H1 (cell line): ENCODE data around the gene RTN3. TPM values are rescaled to one million over a fixed set of nuclear protein-coding genes. Genes with fewer than 3 reads are reported as not detected.

Experiments used
- CTCF ChIA-PET: fragments of 300-600 bp; sonication (Branson Sonifier 250); formaldehyde crosslinking; loops from one replicate; lab custom pipeline; 2021; ENCODE audit not compliant: partially characterized antibody; lab: Charles Lee
- POLR2A ChIA-PET: fragments of 300-600 bp; sonication (Branson Sonifier 250); formaldehyde crosslinking; loops from one replicate; lab custom pipeline; 2021; ENCODE audit warnings: inconsistent platforms; ENCODE audit not compliant: partially characterized antibody; lab: Charles Lee
- DNase-seq, 2 experiments: peaks; one replicate each; pipeline versions ENCODE4 v3.0.0 to v3.0.0-alpha.2; 2010 to 2022; ENCODE audit warnings: low spot score in 2 of 2, low read depth in 1 of 2, mixed read lengths in 1 of 2
- FAIRE-seq: peaks from 2 replicates; lab custom pipeline; 2011; peaks lifted over from hg19 to GRCh38; lab: Jason Lieb, UNC
- H2AFZ ChIP-seq: 2 replicates; pipeline ENCODE4 v1.8.1; 2012; ENCODE audit warnings: low read length, inconsistent platforms
- H2AK5ac ChIP-seq: 2 replicates; pipeline ENCODE4 v1.6.1; 2013; ENCODE audit warnings: low read depth, low read length
- H2BK120ac ChIP-seq: replicated peaks from 2 replicates; pipeline ENCODE3; 2013; ENCODE audit warnings: low read depth, low read length, inconsistent platforms
- H2BK12ac ChIP-seq: 2 replicates; pipeline ENCODE4 v1.6.1; 2013; ENCODE audit warnings: low read depth, low read length
- H2BK15ac ChIP-seq: 2 replicates; pipeline ENCODE4 v1.6.1; 2013; ENCODE audit warnings: low read length
- H2BK20ac ChIP-seq: 2 replicates; pipeline ENCODE4 v1.6.1; 2013; ENCODE audit warnings: low read length
- H2BK5ac ChIP-seq: 2 replicates; pipeline ENCODE4 v1.6.1; 2013; ENCODE audit warnings: low read depth, low read length
- H3K14ac ChIP-seq: 2 replicates; pipeline ENCODE4 v1.6.1; 2013; ENCODE audit warnings: inconsistent platforms; ENCODE audit not compliant: insufficient read length
- H3K18ac ChIP-seq: 2 replicates; pipeline ENCODE4 v1.6.1; 2013; ENCODE audit warnings: low read length; ENCODE audit errors: extremely low read depth
- H3K23ac ChIP-seq: 2 replicates; pipeline ENCODE4 v1.6.1; 2013; ENCODE audit warnings: inconsistent platforms; ENCODE audit not compliant: insufficient read length
- H3K23me2 ChIP-seq: 2 replicates; pipeline ENCODE4 v1.6.1; 2013; ENCODE audit warnings: low read depth, low read length
- H3K27ac ChIP-seq: 2 replicates; pipeline ENCODE4 v1.6.1; 2011; ENCODE audit warnings: low read depth, low read length, inconsistent platforms
- H3K27me3 ChIP-seq, 4 experiments: replicated peaks in 1 of 4; 1 replicate in 1 of 4; 2 replicates in 3 of 4; pipeline versions ENCODE4 v1.6.1 to v1.8.1; 2011 to 2013; ENCODE audit warnings: low read length in 3 of 4, mild to moderate bottlenecking in 3 of 4, inconsistent platforms in 2 of 4, mixed read lengths in 2 of 4, moderate library complexity in 1 of 4; ENCODE audit not compliant: control insufficient read depth in 3 of 4, insufficient read depth in 3 of 4; ENCODE audit errors: extremely low read depth in 1 of 4
- H3K36me3 ChIP-seq, 4 experiments: 2 replicates each; pipeline versions ENCODE4 v1.6.1 to v1.8.1; 2011 to 2013; ENCODE audit warnings: mild to moderate bottlenecking in 4 of 4, low read length in 3 of 4, moderate library complexity in 2 of 4, control low read depth in 1 of 4, inconsistent platforms in 1 of 4; ENCODE audit not compliant: insufficient read depth in 4 of 4, control insufficient read depth in 2 of 4
- H3K4ac ChIP-seq: replicated peaks from 2 replicates; pipeline ENCODE3; 2013; ENCODE audit warnings: low read length, low read depth, mixed read lengths, inconsistent platforms; ENCODE audit not compliant: insufficient read length
- H3K4me1 ChIP-seq, 4 experiments: replicated peaks in 1 of 4; 1 replicate in 1 of 4; 2 replicates in 3 of 4; pipeline versions ENCODE4 v1.6.1 to v1.8.1; 2011 to 2013; ENCODE audit warnings: low read length in 3 of 4, inconsistent platforms in 2 of 4, mixed read lengths in 1 of 4; ENCODE audit not compliant: insufficient read depth in 4 of 4, control insufficient read depth in 3 of 4
- H3K4me2 ChIP-seq, 2 experiments: 2 replicates each; pipeline versions ENCODE4 v1.6.1 to v1.8.1; 2011 to 2013; ENCODE audit warnings: low read depth in 2 of 2, low read length in 2 of 2, control low read depth in 1 of 2, inconsistent platforms in 1 of 2, mild to moderate bottlenecking in 1 of 2; ENCODE audit not compliant: insufficient read depth in 1 of 2
- H3K4me3 ChIP-seq, 4 experiments: fragments of 200-600, 300-600 bp in 1 of 4; sonication (generic), shearing (Covaris generic), sonication (Bioruptor Twin) in 1 of 4; 2 replicates each; pipeline versions ENCODE4 v1.5.1 to v1.8.1; 2011 to 2016; ENCODE audit warnings: low read length in 4 of 4, low read depth in 3 of 4, control low read depth in 2 of 4, inconsistent platforms in 2 of 4, mild to moderate bottlenecking in 2 of 4, mixed read lengths in 1 of 4, moderate library complexity in 1 of 4; ENCODE audit not compliant: insufficient read depth in 2 of 4; ENCODE audit errors: extremely low read depth in 1 of 4
- H3K56ac ChIP-seq: replicated peaks from 2 replicates; pipeline ENCODE3; 2013; ENCODE audit warnings: low read depth, mild to moderate bottlenecking, mixed read lengths, low read length, inconsistent platforms; ENCODE audit not compliant: insufficient read length
- H3K79me1 ChIP-seq: 2 replicates; pipeline ENCODE4 v1.6.1; 2013; ENCODE audit warnings: low read depth, low read length, control low read depth
- H3K79me2 ChIP-seq, 2 experiments: 2 replicates each; pipeline versions ENCODE4 v1.6.1 to v1.8.1; 2012 to 2013; ENCODE audit warnings: low read length in 2 of 2, mild to moderate bottlenecking in 2 of 2, inconsistent platforms in 1 of 2; ENCODE audit not compliant: insufficient read depth in 2 of 2, control insufficient read depth in 1 of 2
- H3K9ac ChIP-seq, 4 experiments: replicated peaks in 1 of 4; 1 replicate in 1 of 4; 2 replicates in 3 of 4; pipeline versions ENCODE4 v1.6.1 to v1.8.1; 2011 to 2013; ENCODE audit warnings: low read depth in 3 of 4, low read length in 3 of 4, control low read depth in 2 of 4, mild to moderate bottlenecking in 2 of 4, moderate library complexity in 2 of 4, inconsistent platforms in 1 of 4; ENCODE audit errors: extremely low read depth in 1 of 4
- H3K9me3 ChIP-seq, 2 experiments: 2 replicates each; pipeline versions ENCODE4 v1.6.1 to v1.8.1; 2012 to 2013; ENCODE audit warnings: mild to moderate bottlenecking in 2 of 2, moderate library complexity in 2 of 2, control low read depth in 1 of 2, inconsistent platforms in 1 of 2, low read depth in 1 of 2, low read length in 1 of 2, mixed read lengths in 1 of 2; ENCODE audit not compliant: insufficient read depth in 2 of 2
- H4K20me1 ChIP-seq, 2 experiments: replicated peaks in 1 of 2; 2 replicates each; pipeline versions ENCODE3 to v1.8.1; 2011 to 2013; ENCODE audit warnings: inconsistent platforms in 2 of 2, low read length in 2 of 2, mild to moderate bottlenecking in 1 of 2; ENCODE audit not compliant: insufficient read depth in 2 of 2, control insufficient read depth in 1 of 2
- H4K5ac ChIP-seq: 2 replicates; pipeline ENCODE4 v1.6.1; 2013; ENCODE audit warnings: low read length, low read depth, mixed read lengths, inconsistent platforms; ENCODE audit not compliant: insufficient read length
- H4K8ac ChIP-seq: 2 replicates; pipeline ENCODE4 v1.8.0; 2013; ENCODE audit warnings: mild to moderate bottlenecking, moderate library complexity, low read length, inconsistent platforms; ENCODE audit not compliant: insufficient read depth; ENCODE audit errors: extremely low read depth
- H4K91ac ChIP-seq: replicated peaks from 2 replicates; pipeline ENCODE3; 2013; ENCODE audit warnings: low read length, mixed read lengths, inconsistent platforms; ENCODE audit not compliant: insufficient read length
- CREB1 ChIP-seq: IDR thresholded peaks from 2 replicates; pipeline ENCODE4 v1.6.1; 2012; ENCODE audit warnings: inconsistent platforms
- HDAC6 ChIP-seq: IDR thresholded peaks from one replicate; pipeline ENCODE4 v1.7.1; 2012; ENCODE audit warnings: low read depth, mild to moderate bottlenecking, inconsistent platforms, low read length, moderate library complexity
- NANOG ChIP-seq: IDR thresholded peaks from 2 replicates; pipeline ENCODE4 v1.6.1; 2011; ENCODE audit warnings: low read length, low read depth, mild to moderate bottlenecking, inconsistent platforms; ENCODE audit not compliant: insufficient read depth, poor library complexity, severe bottlenecking
- NRF1 ChIP-seq: IDR thresholded peaks from 2 replicates; pipeline ENCODE4 v1.6.1; 2011; ENCODE audit warnings: mild to moderate bottlenecking, low read depth, low read length, improper control_type of control experiment
- RBBP5 ChIP-seq: IDR thresholded peaks from 2 replicates; pipeline ENCODE4 v1.7.1; 2012; ENCODE audit warnings: low read depth, mild to moderate bottlenecking, inconsistent platforms, low read length, moderate library complexity, borderline replicate concordance
- SIN3A ChIP-seq, 2 experiments: IDR thresholded peaks in 1 of 2; conservative IDR thresholded peaks in 1 of 2; 2 replicates each; pipeline ENCODE4 v1.6.1; 2011 to 2012; ENCODE audit warnings: low read length in 2 of 2, improper control_type of control experiment in 1 of 2, low read depth in 1 of 2, mild to moderate bottlenecking in 1 of 2
- SP1 ChIP-seq: IDR thresholded peaks from 2 replicates; pipeline ENCODE4 v1.6.1; 2011; ENCODE audit warnings: low read depth, low read length
- TAF1 ChIP-seq: IDR thresholded peaks from 2 replicates; pipeline ENCODE4 v1.6.1; 2011; ENCODE audit warnings: mild to moderate bottlenecking, low read depth, low read length
- YY1 ChIP-seq: IDR thresholded peaks from 2 replicates; pipeline ENCODE4 v1.6.1; 2011; ENCODE audit warnings: low read depth, mild to moderate bottlenecking, low read length
- WGBS, 2 experiments: shearing (Covaris generic) in 1 of 2; methylation state at CpG; one replicate each; pipeline versions ENCODE4 v1.1.6 to v1.1.7; 2013 to 2015; ENCODE audit warnings: low lambda C conversion rate in 2 of 2, mixed read lengths in 2 of 2, inconsistent platforms in 1 of 2, low coverage in 1 of 2, missing lambda C conversion rate in 1 of 2; ENCODE audit not compliant: insufficient replicate concordance in 2 of 2, insufficient coverage in 1 of 2, insufficient read length in 1 of 2; ENCODE audit errors: extremely low coverage in 1 of 2, missing lambda C conversion rate in 1 of 2; 5-methylcytosine and 5-hydroxymethylcytosine counted together
- polyA plus RNA-seq, 7 experiments: library from polyadenylated mRNA; depleted of rRNA in 3 of 7; stranded (reverse) in 5 of 7; unstranded in 2 of 7; fragments of >200 nt in 5 of 7; fragments of 200-250 nt in 2 of 7; gene quantifications; 1 replicate in 5 of 7; 2 replicates in 1 of 7; 4 replicates in 1 of 7; pipeline versions ENCODE4 v1.2.1 to v1.2.3, GENCODE V29; 2011 to 2013; ENCODE audit warnings: missing spikeins in 2 of 7, mixed read lengths in 2 of 7
- total RNA-seq: library from RNA; stranded (reverse); fragmentation: NEBNext Ultra II Directional; extraction: Animal tissue kit (Norgen Biotek cat#: 25700); gene quantifications from 2 replicates; pipeline ENCODE4 v1.2.1, GENCODE V29; 2021
- TF ChIP-seq, protein P1 (sequence below): IDR thresholded peaks from 2 replicates; pipeline ENCODE4 v1.6.1; 2011; ENCODE audit warnings: low read depth, mild to moderate bottlenecking, low read length; ENCODE audit not compliant: insufficient read depth

Gene RTN3
- total and polyA plus RNA-seq, 2 of the 8 experiments (the other 6 are each of a cell fraction or from before 2014, with no cell fraction given): 160 to 203 TPM

DNA sequence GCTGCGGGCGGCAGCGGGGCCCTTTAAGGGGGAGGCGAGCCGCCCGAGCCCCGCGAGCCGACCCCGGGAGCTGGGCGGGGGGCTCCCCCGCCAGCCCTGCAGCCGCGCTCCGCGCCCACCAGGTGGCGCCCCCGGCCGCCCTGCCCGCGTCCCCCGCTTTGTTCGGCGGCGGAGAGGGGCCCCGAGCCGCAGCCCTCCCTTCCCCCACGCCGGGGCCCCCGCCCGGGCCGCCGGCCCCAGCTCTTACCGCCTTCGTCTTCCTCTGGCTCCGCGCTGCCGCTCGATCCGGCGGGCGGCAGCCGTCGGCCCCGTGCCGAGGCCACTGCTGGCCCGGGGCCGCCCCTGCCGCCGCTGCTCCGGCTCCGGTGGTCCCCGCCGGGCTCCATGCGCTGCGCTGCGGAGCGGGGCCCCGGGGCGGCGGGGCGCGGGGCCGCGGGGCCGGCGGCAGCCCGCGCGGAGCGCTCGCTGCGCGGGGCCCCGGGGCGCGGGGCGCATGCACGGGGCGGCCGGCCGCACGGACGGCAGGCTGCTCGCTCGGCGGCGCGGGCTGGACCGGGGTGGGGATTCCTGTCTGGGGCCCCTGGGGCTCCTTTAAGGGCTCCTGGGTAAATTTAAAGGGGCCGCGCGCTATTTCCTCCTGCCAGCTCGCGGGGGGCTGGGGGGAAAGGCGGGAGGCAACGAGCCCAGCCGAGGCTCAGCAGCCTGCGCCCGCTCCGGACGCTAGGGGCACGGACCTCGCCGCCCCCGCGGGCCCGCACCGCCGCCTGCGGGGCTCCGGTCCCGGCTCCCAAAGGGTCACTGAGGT lies 87.1 kb downstream of the RTN3 start, which contains the start of gene ZFTA:
Gene ZFTA (minus strand): TSS at position 539 of the 805 bp plus-strand sequence. CDS start 153 bp downstream, at position 386.
- Histone ChIP-seq H2BK120ac (no peak within 1 kb of the TSS), H3K4ac (peak within 1 kb of the TSS; percentile 47), H3K27me3 (peaks cover 0 to 16% (median 13%) of the 10 kb centered on the region in 4 experiments; a peak in 6 of 7 replicates), H3K23me2 (peaks cover 11% of the 10 kb centered on the region), H3K4me3 (peak within 1 kb of the TSS; percentile 57 to 96 (median 82)), H3K18ac (peak within 1 kb of the TSS; percentile 81), H4K8ac (peak within 1 kb of the TSS; percentile 66; the same call in 1 of the 2 replicates), H3K9me3 (no peaks in the 10 kb centered on the region), H2BK20ac (no peak within 1 kb of the TSS), H4K91ac (no peak within 1 kb of the TSS), H4K20me1 (peaks cover 12 to 13% of the 10 kb centered on the region in 2 experiments), H4K5ac (peak within 1 kb of the TSS; percentile 2), H2BK15ac (no peak within 1 kb of the TSS), H3K4me1 (peaks cover 5 to 33% (median 26%) of the 10 kb centered on the region in 4 experiments), H2BK12ac (no peak within 1 kb of the TSS), H3K23ac (no peak within 1 kb of the TSS), H3K27ac (peak within 1 kb of the TSS; percentile 83; the same call in 1 of the 2 replicates), H2BK5ac (peak within 1 kb of the TSS; percentile 52; the same call in 1 of the 2 replicates), H3K4me2 (peak within 1 kb of the TSS; percentile 93 to 99), H2AK5ac (no peak within 1 kb of the TSS), H3K56ac (peak within 1 kb of the TSS; percentile 11), H3K79me1 (peaks cover 9% of the 10 kb centered on the region), H3K79me2 (peaks cover 0 to 21% of the 10 kb centered on the region in 2 experiments; a peak in 2 of 4 replicates), H3K14ac (no peak within 1 kb of the TSS), H3K9ac (peak within 1 kb of the TSS; percentile 46 to 93 (median 79); a peak in 6 of 7 replicates), H2AFZ (no peak within 1 kb of the TSS), H3K36me3 (peaks cover 0 to 7% (median 0%) of the 10 kb centered on the region in 4 experiments; a peak in 2 of 8 replicates)
- FAIRE-seq (no peak), DNase-seq (peak in 1 of 2 experiments; percentile 90)
- CTCF ChIA-PET: interaction anchor here (0.7 to 2.2 kb wide), 22 partner anchors 10 to 865 kb away, joined by 3 to 9 read pairs (median 4); no protein-coding TSS in a partner anchor
- POLR2A ChIA-PET: interaction anchor here (0.6 to 6.8 kb wide), 26 partner anchors 11 to 779 kb away, joined by 3 to 73 read pairs (median 4); partner anchors contain the start of genes RCOR2 and SPINDOC
- 1% methylated on average over 21 of the region's 113 CpGs; no CpG with 5 or more reads in 1 of the 2 experiments for WGBS, 2 experiments
- TF ChIP-seq SP1: no peak
- TF ChIP-seq TAF1: peak; percentile 50; the same call in 1 of the 2 replicates
- TF ChIP-seq NRF1: no peak
- TF ChIP-seq, protein P1, sequence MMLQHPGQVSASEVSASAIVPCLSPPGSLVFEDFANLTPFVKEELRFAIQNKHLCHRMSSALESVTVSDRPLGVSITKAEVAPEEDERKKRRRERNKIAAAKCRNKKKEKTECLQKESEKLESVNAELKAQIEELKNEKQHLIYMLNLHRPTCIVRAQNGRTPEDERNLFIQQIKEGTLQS: no peak
- no peak for TF ChIP-seq YY1
- TF ChIP-seq HDAC6: no peak
- no peak for TF ChIP-seq CREB1
- 0 out of 4 replicates have a peak, but pooled peaks of 1 of the 2 experiments have one; percentile 31 for TF ChIP-seq SIN3A (conservative IDR thresholded peaks at IDR 0.05 in 1 of 2, IDR thresholded peaks at IDR 0.05 in 1 of 2; ENCODE audit: low read depth in 1 of 2, low read length in 2 of 2)
- TF ChIP-seq RBBP5: 0 out of 2 replicates have a peak, but pooled peaks have one; percentile 11
- no peak for TF ChIP-seq NANOG
